ENCODE results near the gene RAC2.
"Not testable (repeated sequence)": the region's sequence is repeated elsewhere in the genome, so short reads cannot be mapped to it uniquely, and the experiment has no call there.

The RAC2 gene

DNA sequence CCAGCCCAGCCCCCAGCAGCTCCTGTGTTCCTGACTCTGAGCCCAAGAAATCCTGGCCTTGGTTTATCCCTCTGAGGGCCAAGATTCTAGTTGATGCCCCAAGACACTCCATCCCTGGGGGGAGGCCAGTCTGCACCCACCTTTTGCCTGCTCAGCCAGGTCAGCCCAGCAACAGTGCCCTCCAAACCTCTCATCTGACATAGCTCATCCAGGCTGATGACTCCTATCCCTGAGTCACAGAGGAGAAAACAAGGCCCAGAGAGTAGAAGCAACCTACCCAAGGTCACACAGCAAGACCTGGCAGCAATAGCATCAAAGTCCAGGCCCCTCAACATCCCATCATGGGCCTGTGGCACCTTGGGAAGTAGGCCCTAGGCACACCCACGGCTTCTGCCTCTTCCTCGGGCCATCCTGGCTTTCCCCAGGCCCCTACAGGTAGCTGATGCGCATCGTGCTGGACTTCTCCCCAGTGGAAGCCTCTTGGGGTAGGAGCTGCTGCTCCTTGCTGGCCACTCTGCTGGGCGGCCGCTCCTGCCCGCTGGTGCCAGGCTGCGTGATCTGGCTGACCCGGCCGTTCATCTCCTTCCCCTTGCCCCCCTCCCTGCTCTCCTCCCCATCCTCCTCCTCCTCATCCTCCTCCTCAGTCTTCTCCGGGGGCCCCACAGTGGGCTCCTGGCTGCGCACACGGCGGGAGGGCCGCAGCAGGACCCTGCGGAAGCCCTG is 37.8 kb downstream of the RAC2 start:
- DNase-seq (ENCODE audit: low read depth in 3 of 3), result no peak

GRCh38 chr22:37205046-37205445 is 39.0 kb downstream of the RAC2 start:
- no peak for DNase-seq (ENCODE audit: low read depth in 3 of 3)

GRCh38 chr22:37204045-37204655 is 39.9 kb downstream of the RAC2 start:
- no peak for DNase-seq (ENCODE audit: low read depth in 3 of 3)

GRCh38 chr22:37203354-37204044 is 40.6 kb downstream of the RAC2 start:
- no peak for DNase-seq (ENCODE audit: low read depth in 3 of 3)

GRCh38 chr22:37202716-37203115 is 41.4 kb downstream of the RAC2 start:
- no peak for DNase-seq (ENCODE audit: low read depth in 3 of 3)

GRCh38 chr22:37202001-37202555 is 42.0 kb downstream of the RAC2 start:
- no peak for DNase-seq (ENCODE audit: low read depth in 3 of 3)

- DNase-seq (ENCODE audit: low read depth in 3 of 3), result not testable (repeated sequence)
Measured at GRCh38 chr22:37201443-37201820, 42.6 kb downstream of the RAC2 start.

GRCh38 chr22:37199760-37200108 is 44.3 kb downstream of the RAC2 start:
- DNase-seq (ENCODE audit: low read depth in 3 of 3), result no peak

DNA sequence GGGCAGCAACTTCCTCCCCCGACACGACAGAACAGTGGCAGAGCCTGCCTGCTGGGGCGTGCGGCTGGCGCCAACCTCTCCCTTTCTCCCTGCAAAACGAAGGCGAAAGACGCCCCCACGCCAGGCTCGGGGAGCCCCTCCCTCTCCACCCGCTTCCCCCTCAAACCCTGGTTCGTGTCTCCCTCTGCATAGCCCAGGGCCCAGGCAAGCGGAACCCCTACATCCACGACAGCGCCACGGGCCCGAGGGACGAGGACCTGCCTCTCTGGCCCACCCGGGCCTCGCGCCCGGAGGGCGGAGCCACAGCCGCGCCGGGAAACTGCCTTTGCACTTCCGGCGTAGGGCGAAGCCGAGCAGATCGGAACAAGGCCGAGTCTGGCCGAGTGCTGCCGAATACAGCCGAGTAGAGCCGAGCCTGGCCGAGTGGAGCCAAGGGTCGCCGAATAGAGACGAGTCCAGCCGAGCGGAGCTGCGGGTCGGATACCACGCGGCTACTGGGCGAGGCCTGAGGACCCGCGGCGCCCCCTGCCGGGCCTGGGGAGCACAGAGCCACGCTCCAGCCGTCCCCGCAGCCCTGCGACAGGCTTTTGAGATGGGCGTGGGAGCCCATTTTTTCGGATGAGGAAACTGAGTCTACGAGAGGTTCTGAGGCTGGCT is 44.8 kb downstream of the RAC2 start:
- DNase-seq (ENCODE audit: low read depth in 3 of 3), result peak; percentile 99 to 100 (median 99)

- peak; percentile 87 to 94 (median 88) for DNase-seq (ENCODE audit: low read depth in 3 of 3)
Measured at GRCh38 chr22:37198258-37199102, 45.6 kb downstream of the RAC2 start.

DNA sequence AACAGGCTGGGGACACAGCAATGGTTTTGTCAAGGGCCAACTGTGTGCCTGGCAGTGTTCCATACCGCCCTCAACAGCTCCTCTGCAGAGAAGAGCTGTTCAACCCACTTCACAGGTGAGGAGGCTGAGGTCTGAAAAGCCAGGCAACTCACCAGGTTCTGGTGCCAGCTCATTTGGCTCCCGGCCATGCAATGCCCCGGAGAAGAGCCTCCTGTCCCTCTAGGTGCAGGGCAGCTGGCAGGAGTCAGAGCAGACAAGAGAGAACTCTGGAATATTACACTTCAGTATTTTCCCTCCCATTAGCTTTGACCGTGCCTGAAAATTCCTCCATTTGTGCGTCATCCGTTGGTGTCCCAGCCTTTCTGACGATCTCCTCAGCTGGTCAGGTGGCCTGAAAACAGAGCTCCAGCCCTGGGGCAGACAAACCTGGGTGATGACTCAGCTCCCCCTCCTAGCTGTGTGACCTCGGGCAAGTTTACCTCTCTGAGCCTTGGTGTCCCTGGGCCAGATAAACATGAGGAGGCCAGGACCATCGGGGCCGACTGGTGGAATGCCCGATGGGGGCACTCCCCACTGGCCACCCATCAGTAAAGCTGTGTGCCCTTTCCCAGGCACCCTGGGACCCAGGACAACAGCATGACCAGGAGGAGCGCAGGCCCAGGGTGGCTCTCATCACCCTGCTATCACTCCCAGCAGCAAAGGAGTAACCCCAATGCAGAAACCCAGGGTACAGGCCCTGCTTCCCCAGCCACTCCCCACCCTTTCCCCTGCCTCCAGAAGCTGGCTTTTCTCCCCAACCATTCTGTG is 46.4 kb downstream of the RAC2 start:
- DNase-seq (ENCODE audit: low read depth in 3 of 3), result no peak

DNA sequence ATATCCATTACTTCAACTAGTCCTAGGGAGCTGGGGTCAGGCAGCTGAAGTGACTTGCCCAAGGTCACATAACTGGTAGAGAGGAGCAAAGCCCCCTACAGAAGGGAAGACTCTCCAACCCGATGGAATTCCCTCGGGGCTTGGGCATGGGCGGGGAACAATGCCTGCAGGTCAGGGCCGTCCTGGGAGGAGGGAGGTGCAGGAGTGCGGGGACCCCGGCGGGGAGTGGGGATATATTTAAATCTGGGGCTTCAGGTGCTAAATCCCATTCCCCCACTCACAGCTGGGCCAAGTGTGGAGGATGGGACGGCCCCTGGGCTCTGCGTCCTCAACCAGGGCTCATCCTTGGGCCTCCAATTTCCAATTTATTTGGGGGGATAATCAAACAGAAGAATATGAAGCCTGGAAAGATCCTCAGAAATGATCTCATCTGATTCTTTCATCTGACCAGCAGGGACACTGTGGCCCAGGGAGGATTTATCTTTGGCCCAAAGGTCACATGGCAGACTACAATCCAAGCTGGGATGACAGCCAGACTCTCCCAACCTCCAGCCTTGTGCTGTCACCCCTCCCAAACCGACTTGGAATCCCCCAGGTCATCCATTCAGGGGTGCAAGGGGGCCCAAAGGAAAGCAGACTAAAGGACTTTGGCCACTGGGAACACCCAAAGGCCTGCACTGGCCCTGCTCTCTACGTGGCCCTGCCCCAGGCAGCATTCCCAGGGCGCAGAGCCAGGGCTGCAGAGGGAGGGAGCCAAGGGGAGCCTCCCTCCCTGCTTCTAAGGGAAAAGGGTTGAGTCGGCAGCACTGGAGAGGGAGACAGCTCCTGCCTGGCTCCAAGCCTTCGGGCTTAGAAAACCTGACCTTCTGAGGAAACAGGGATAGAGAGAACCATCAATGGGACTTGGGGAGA is 47.3 kb downstream of the RAC2 start:
- DNase-seq (ENCODE audit: low read depth in 3 of 3), result no peak

- DNase-seq (ENCODE audit: low read depth in 3 of 3), result no peak
Measured at GRCh38 chr22:37195921-37196320, 48.1 kb downstream of the RAC2 start.

DNA sequence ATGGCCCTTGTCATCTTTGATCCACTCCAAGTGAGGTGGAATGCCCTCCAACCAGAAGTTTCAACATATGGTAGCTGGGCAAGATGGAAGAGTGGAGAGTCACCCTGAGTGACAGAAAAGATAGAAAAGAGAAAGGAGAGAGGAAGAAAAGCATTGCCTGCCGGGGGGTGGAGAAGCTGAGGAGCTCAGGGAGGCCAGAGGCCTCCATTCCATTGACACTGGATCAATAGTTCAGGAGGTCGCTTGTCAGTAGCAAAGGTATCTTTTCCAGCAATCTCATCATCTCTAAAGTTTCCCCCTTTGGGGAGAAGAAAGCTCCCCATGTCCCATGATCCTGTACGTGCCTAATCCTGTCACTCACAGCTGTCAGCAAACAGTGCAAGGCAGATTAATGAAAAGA is 49.3 kb downstream of the RAC2 start:
- no peak for DNase-seq (ENCODE audit: low read depth in 3 of 3)

- DNase-seq (ENCODE audit: low read depth in 3 of 3), result peak; percentile 23 to 40 (median 27)
Measured at GRCh38 chr22:37193629-37194191, 50.4 kb downstream of the RAC2 start.

- no peak for DNase-seq (ENCODE audit: low read depth in 3 of 3)
Measured at GRCh38 chr22:37192741-37193140, 51.3 kb downstream of the RAC2 start.

DNA sequence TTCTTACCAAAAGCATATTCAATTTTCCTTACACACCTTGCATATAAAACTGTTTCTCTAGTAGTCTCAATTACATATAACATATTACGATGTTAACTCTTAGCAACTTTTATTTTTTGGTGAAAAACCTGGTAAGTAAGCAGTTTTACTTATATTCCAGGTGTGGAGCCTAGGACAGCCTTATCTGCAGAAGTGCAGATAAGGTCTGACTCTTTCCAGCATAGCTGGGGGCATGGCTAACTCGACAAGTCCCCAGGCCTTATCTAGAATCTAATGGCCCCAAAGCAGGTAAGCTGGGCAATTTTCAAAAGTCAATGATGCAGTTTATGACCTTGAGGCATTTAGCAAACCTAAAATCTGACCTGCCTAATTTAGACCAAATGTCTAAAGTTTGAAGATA is 51.9 kb downstream of the RAC2 start:
- DNase-seq (ENCODE audit: low read depth in 3 of 3), result no peak

- DNase-seq (ENCODE audit: low read depth in 3 of 3), result no peak
Measured at GRCh38 chr22:37190262-37190780, 53.7 kb downstream of the RAC2 start.
